Measurements from ENCODE around the gene MSX1.
"Not testable (repeated sequence)": the region's sequence is repeated elsewhere in the genome, so short reads cannot be mapped to it uniquely, and the experiment has no call there.

Gene MSX1

GRCh38 chr4:4859325-4859798, at the start of gene MSX1:
MSX1 (plus strand) TSS chr4:4859665; CDS start chr4:4859900, 235 bp downstream.
- DNase-seq, result peak; percentile 58

- DNase-seq, result no peak
Measured at GRCh38 chr4:4810092-4810774, 49.2 kb upstream of the MSX1 start.

GRCh38 chr4:4810778-4811177, 48.7 kb upstream of the MSX1 start:
- DNase-seq, result no peak

GRCh38 chr4:4812145-4812794, 47.2 kb upstream of the MSX1 start:
- DNase-seq, result no peak

GRCh38 chr4:4818415-4819212, 40.9 kb upstream of the MSX1 start:
- DNase-seq, result no peak

- DNase-seq, result no peak
Measured at GRCh38 chr4:4819213-4819606, 40.3 kb upstream of the MSX1 start.

GRCh38 chr4:4820261-4820660, 39.2 kb upstream of the MSX1 start:
- DNase-seq, result no peak

- no peak for DNase-seq
Measured at GRCh38 chr4:4820739-4821138, 38.7 kb upstream of the MSX1 start.

- no peak for DNase-seq
Measured at GRCh38 chr4:4821577-4821976, 37.9 kb upstream of the MSX1 start.

GRCh38 chr4:4822286-4822685, 37.2 kb upstream of the MSX1 start:
- DNase-seq, result not testable (repeated sequence)

- DNase-seq, result no peak
Measured at GRCh38 chr4:4823621-4824162, 35.8 kb upstream of the MSX1 start.

- no peak for DNase-seq
Measured at GRCh38 chr4:4824232-4824631, 35.2 kb upstream of the MSX1 start.

- no peak for DNase-seq
Measured at GRCh38 chr4:4825431-4825830, 34.0 kb upstream of the MSX1 start.

GRCh38 chr4:4829837-4830236, 29.6 kb upstream of the MSX1 start:
- no peak for DNase-seq

GRCh38 chr4:4831266-4831665, 28.2 kb upstream of the MSX1 start:
- DNase-seq, result no peak

- no peak for DNase-seq
Measured at GRCh38 chr4:4831825-4832224, 27.6 kb upstream of the MSX1 start.

- DNase-seq, result no peak
Measured at GRCh38 chr4:4836044-4836443, 23.4 kb upstream of the MSX1 start.

- DNase-seq, result no peak
Measured at GRCh38 chr4:4837316-4837715, 22.1 kb upstream of the MSX1 start.

GRCh38 chr4:4838051-4838935, 21.2 kb upstream of the MSX1 start:
- DNase-seq, result no peak

- no peak for DNase-seq
Measured at GRCh38 chr4:4838936-4839810, 20.3 kb upstream of the MSX1 start.

- no peak for DNase-seq
Measured at GRCh38 chr4:4840351-4840750, 19.1 kb upstream of the MSX1 start.

Data from NCI-H1092 (cell line).